Right lobe of liver (tissue), 4 donors: ENCODE results near the gene BPIFB6.

Experiments
- POLR2A ChIP-seq: fragments of 450-650 bp; IDR thresholded peaks from one replicate; pipeline ENCODE4 v1.6.1; 2017; ENCODE audit warnings: antibody characterized with exemption, mild to moderate bottlenecking
- TF ChIP-seq, protein P1 (sequence below), 4 donors: fragments of 200-600 bp in 3 of 4; fragments of 450-650 bp in 1 of 4; IDR thresholded peaks; one replicate each; pipeline versions ENCODE4 v1.5.1 to v1.8.0; 2016 to 2022; ENCODE audit warnings: antibody characterized with exemption in 4 of 4, mild to moderate bottlenecking in 2 of 4
- donor health status: DM: no; HTN: no; CAD: no.
- donor health status: DM: no; HTN: no; CAD: no.
- donor health status: DM: no; HTN: yes; CAD: no.

DNA sequence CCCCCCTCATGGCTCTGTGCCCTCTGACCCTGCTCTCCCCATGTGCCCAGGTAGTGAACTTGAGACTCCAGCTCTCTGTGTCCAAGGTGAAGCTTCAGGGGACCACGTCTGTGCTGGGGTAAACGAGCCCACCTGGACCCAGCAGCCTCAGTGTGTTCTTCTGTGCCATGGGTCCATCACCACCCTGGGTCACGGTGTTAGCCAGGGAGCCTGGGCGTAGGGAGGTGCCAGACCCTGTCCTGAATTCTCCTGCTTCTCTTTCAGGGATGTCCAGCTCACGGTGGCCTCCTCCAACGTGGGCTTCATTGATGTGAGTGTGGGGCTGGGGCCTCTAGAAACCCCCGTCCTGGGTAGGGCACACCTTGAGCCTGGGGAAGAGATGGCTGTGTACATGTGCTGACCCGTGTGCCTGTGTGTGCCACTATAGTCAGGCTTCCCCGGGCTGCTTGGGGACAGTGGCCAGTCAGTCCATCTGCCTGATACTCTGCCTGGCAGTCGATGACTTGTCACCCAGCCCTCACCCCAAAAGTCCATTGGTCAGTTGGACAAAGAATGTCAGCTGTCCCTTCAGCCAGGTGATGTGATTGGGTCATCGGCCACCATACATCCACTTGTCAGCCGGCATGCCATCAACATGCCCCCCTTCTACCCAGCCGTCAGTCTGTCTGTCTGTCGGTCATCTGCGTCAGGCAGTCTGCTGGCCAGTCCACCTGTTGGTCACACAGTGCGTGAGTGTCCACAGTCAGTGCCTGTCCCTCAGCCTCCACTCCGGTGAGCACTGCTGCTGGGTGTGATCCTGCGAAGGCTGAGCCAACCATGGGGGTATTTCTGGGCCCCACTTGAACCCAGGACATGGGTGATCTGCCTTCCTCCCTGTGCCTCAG, 10.9 kb upstream of the BPIFB6 start:
- TF ChIP-seq, protein P1, sequence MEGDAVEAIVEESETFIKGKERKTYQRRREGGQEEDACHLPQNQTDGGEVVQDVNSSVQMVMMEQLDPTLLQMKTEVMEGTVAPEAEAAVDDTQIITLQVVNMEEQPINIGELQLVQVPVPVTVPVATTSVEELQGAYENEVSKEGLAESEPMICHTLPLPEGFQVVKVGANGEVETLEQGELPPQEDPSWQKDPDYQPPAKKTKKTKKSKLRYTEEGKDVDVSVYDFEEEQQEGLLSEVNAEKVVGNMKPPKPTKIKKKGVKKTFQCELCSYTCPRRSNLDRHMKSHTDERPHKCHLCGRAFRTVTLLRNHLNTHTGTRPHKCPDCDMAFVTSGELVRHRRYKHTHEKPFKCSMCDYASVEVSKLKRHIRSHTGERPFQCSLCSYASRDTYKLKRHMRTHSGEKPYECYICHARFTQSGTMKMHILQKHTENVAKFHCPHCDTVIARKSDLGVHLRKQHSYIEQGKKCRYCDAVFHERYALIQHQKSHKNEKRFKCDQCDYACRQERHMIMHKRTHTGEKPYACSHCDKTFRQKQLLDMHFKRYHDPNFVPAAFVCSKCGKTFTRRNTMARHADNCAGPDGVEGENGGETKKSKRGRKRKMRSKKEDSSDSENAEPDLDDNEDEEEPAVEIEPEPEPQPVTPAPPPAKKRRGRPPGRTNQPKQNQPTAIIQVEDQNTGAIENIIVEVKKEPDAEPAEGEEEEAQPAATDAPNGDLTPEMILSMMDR (IDR thresholded peaks at IDR 0.05) = no peak
- TF ChIP-seq POLR2A = no peak
